GM12878 (cell line): ENCODE measurements around the gene DNAJC18. TPM values are rescaled to one million over a fixed set of nuclear protein-coding genes. Genes with fewer than 3 reads are reported as not detected.
A peak's percentile ranks its signal among the peaks of the same experiment; 100 is the strongest.

Source experiments
- CEBPZ ChIP-seq: fragments of 150-350 bp; IDR thresholded peaks from 2 replicates; pipeline ENCODE4 v1.6.1; 2016; ENCODE audit warnings: low read depth, low read length
- CREB1 ChIP-seq: IDR thresholded peaks from 2 replicates; pipeline ENCODE4 v1.6.1; 2012; ENCODE audit warnings: low read depth, mild to moderate bottlenecking, inconsistent platforms
- E2F4 ChIP-seq: IDR thresholded peaks from 2 replicates; pipeline ENCODE4 v1.6.1; 2012; ENCODE audit warnings: low read depth, low read length, improper control_type of control experiment
- EED ChIP-seq: sonication (generic); IDR thresholded peaks from 2 replicates; pipeline ENCODE4 v1.6.1; 2016; ENCODE audit warnings: antibody characterized with exemption, low read depth
- EGR1 ChIP-seq, 2 experiments: IDR thresholded peaks; 1 replicate in 1 of 2; 2 replicates in 1 of 2; pipeline ENCODE4 v1.6.1; 2011 to 2012; ENCODE audit warnings: low read depth in 2 of 2, low read length in 2 of 2, borderline replicate concordance in 1 of 2, mild to moderate bottlenecking in 1 of 2, moderate library complexity in 1 of 2
- LARP7 ChIP-seq: fragments of 450-650 bp; IDR thresholded peaks from 2 replicates; pipeline ENCODE4 v1.6.1; 2017; ENCODE audit warnings: mild to moderate bottlenecking
- MEF2B ChIP-seq: fragments of 450-650 bp; IDR thresholded peaks from 2 replicates; pipeline ENCODE4 v1.6.1; 2018; ENCODE audit warnings: mild to moderate bottlenecking, moderate library complexity; ENCODE audit not compliant: partially characterized antibody, poor library complexity, severe bottlenecking
- NBN ChIP-seq: fragments of 450-650 bp; IDR thresholded peaks from 2 replicates; pipeline ENCODE4 v1.6.1; 2016
- NRF1 ChIP-seq: conservative IDR thresholded peaks from 2 replicates; pipeline ENCODE4 v1.6.1; 2011; ENCODE audit warnings: mild to moderate bottlenecking, low read depth, low read length, improper control_type of control experiment
- PAX5 ChIP-seq: IDR thresholded peaks from 2 replicates; pipeline ENCODE4 v1.6.1; 2011; ENCODE audit warnings: low read depth, low read length, borderline replicate concordance
- PML ChIP-seq: IDR thresholded peaks from 2 replicates; pipeline ENCODE4 v1.6.1; 2012; ENCODE audit warnings: low read length, inconsistent platforms
- PRDM15 ChIP-seq: fragments of 450-650 bp; formaldehyde crosslinking; IDR thresholded peaks from 2 replicates; pipeline ENCODE4 v1.4.0; 2020; ENCODE audit warnings: mild to moderate bottlenecking, moderate library complexity
- REST ChIP-seq: IDR thresholded peaks from 2 replicates; pipeline ENCODE4 v1.6.1; 2012; ENCODE audit warnings: mild to moderate bottlenecking, low read depth, low read length
- SP1 ChIP-seq: IDR thresholded peaks from one replicate; pipeline ENCODE4 v1.6.1; 2011; ENCODE audit warnings: low read depth, low read length
- SPI1 ChIP-seq: IDR thresholded peaks from 2 replicates; pipeline ENCODE4 v1.6.1; 2011; ENCODE audit warnings: low read depth, mild to moderate bottlenecking, low read length, moderate library complexity, borderline replicate concordance; ENCODE audit not compliant: insufficient read depth
- SRF ChIP-seq, 2 experiments: IDR thresholded peaks; 2 replicates each; pipeline ENCODE4 v1.6.1; 2011; ENCODE audit warnings: low read depth in 2 of 2, low read length in 2 of 2, mild to moderate bottlenecking in 1 of 2, moderate library complexity in 1 of 2
- YBX1 ChIP-seq: fragments of 450-650 bp; IDR thresholded peaks from 2 replicates; pipeline ENCODE4 v1.6.1; 2016; ENCODE audit warnings: antibody characterized with exemption
- ZNF217 ChIP-seq: fragments of 450-650 bp; IDR thresholded peaks from 2 replicates; pipeline ENCODE4 v1.6.1; 2017; ENCODE audit warnings: antibody characterized with exemption, mild to moderate bottlenecking
- polyA plus RNA-seq, 11 experiments: library from polyadenylated mRNA; depleted of rRNA in 4 of 11; unstranded in 6 of 11; stranded (reverse) in 5 of 11; fragments of >200 nt; fragmentation: Nextera tagmentation in 4 of 11; fragmentation: Illumina TruSeq in 1 of 11; extraction: Ambion mirVana in 4 of 11; extraction: Trizol in 1 of 11; gene quantifications; 1 replicate in 1 of 11; 2 replicates in 10 of 11; pipeline versions ENCODE4 v1.2.1 to v1.2.3, GENCODE V29; 2011 to 2016; ENCODE audit warnings: inconsistent platforms in 2 of 11, missing spikeins in 2 of 11, low read depth in 1 of 11
- total RNA-seq, 4 experiments: library from RNA; depleted of rRNA in 3 of 4; stranded (reverse); fragments of >200 nt in 3 of 4; fragmentation: Illumina TruSeq in 1 of 4; extraction: Trizol in 1 of 4; gene quantifications; 2 replicates each; pipeline versions ENCODE4 v1.2.1 to v1.2.3, GENCODE V29; 2013 to 2021

Gene DNAJC18
- total and polyA plus RNA-seq, 10 of the 15 experiments (the other 5 are each of a cell fraction or from before 2014, with no cell fraction given): 6.4 to 26.7 (median 17.7) TPM

- TF ChIP-seq REST (no peak), MEF2B (peak; percentile 90), LARP7 (no peak), SPI1 (peak; percentile 39; the same call in 1 of the 2 replicates), EGR1 (IDR thresholded peaks at IDR 0.05; ENCODE audit: borderline replicate concordance in 1 of 2, low read depth in 2 of 2, low read length in 2 of 2) (peak; percentile 36 to 97), EED (peak; percentile 63), SRF (IDR thresholded peaks at IDR 0.05; ENCODE audit: low read depth in 2 of 2, low read length in 2 of 2) (no peak), CREB1 (peak; percentile 55; the same call in 1 of the 2 replicates), PML (no peak), E2F4 (no peak), NRF1 (no peak), PRDM15 (CRISPR knock-in tag) (no peak), YBX1 (no peak), PAX5 (peak; percentile 91), SP1 (no peak), NBN (peak; percentile 99; the same call in 1 of the 2 replicates), CEBPZ (no peak), ZNF217 (peak; percentile 91)
These were observed 14.6 kb upstream of the DNAJC18 start (continued) for GRCh38 chr5:139453683-139454567.
